Spleen (tissue), 7 donors: Measurements from ENCODE around the gene CAMKV.

ENCODE experiments used
- POLR2AphosphoS5 ChIP-seq, 3 donors: sonication (generic); formaldehyde crosslinking; IDR thresholded peaks; one replicate each; pipeline ENCODE4 v1.5.1; 2017; ENCODE audit warnings: antibody characterized with exemption in 3 of 3
- TF ChIP-seq, protein P1 (sequence below), 11 experiments: fragments of 200-600 bp in 7 of 11; fragments of 450-650 bp in 4 of 11; sonication (generic) in 4 of 11; IDR thresholded peaks in 8 of 11; conservative IDR thresholded peaks in 3 of 11; 1 replicate in 7 of 11; 2 replicates in 4 of 11; pipeline versions ENCODE4 v1.4.0 to v1.8.0; 2016 to 2021; ENCODE audit warnings: antibody characterized with exemption in 11 of 11, inconsistent platforms in 4 of 11, mild to moderate bottlenecking in 1 of 11
- donor health status: DM: no; HTN: no; CAD: no; lungs with moderate emphysema.
- donor health status: DM: no; HTN: no; CAD: no.
- donor health status: DM: no; HTN: no; CAD: no.

DNA sequence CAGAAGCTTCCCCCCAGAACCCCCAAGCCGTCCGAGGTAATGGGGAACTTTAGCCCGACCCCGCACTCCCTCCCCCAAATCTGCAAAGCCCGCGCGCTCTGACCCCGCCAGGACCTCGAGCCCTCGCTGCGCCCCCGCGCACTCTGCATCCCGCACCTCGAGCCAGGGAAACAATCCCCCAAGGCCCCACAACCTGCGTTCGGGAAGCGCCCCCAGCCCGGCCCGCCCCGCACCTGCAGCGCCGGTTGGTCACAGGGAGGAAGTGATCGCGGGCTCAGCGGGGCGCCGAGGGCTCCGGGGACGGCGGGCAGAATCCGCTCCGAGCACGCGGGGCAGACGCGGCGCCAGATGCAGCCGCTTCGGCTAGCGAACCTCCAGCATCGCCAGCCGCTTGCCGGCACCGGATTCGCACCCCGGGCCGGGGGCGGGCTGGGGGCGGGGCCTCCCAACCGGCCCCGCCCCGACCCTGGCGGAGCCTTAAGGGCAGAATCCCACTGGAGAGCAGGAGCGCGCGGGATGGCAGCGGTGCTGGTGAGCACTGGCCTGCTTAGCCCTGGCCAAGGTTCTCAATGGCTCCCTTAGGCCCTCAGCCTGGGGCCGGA lies at the start of gene CAMKV:
- TF ChIP-seq, protein P1, sequence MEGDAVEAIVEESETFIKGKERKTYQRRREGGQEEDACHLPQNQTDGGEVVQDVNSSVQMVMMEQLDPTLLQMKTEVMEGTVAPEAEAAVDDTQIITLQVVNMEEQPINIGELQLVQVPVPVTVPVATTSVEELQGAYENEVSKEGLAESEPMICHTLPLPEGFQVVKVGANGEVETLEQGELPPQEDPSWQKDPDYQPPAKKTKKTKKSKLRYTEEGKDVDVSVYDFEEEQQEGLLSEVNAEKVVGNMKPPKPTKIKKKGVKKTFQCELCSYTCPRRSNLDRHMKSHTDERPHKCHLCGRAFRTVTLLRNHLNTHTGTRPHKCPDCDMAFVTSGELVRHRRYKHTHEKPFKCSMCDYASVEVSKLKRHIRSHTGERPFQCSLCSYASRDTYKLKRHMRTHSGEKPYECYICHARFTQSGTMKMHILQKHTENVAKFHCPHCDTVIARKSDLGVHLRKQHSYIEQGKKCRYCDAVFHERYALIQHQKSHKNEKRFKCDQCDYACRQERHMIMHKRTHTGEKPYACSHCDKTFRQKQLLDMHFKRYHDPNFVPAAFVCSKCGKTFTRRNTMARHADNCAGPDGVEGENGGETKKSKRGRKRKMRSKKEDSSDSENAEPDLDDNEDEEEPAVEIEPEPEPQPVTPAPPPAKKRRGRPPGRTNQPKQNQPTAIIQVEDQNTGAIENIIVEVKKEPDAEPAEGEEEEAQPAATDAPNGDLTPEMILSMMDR (IDR thresholded peaks at IDR 0.05 in 8 of 11, conservative IDR thresholded peaks at IDR 0.05 in 3 of 11), result no peak
- no peak for TF ChIP-seq POLR2AphosphoS5 (IDR thresholded peaks at IDR 0.05)
